Measurements from ENCODE around the gene NRARP. TPM values are rescaled to one million over a fixed set of nuclear protein-coding genes. Genes with fewer than 3 reads are reported as not detected.
A peak's percentile ranks its signal among the peaks of the same experiment; 100 is the strongest.

Gene NRARP
- total RNA-seq, 1 donor from 2014 or later = 9.9 TPM

DNA sequence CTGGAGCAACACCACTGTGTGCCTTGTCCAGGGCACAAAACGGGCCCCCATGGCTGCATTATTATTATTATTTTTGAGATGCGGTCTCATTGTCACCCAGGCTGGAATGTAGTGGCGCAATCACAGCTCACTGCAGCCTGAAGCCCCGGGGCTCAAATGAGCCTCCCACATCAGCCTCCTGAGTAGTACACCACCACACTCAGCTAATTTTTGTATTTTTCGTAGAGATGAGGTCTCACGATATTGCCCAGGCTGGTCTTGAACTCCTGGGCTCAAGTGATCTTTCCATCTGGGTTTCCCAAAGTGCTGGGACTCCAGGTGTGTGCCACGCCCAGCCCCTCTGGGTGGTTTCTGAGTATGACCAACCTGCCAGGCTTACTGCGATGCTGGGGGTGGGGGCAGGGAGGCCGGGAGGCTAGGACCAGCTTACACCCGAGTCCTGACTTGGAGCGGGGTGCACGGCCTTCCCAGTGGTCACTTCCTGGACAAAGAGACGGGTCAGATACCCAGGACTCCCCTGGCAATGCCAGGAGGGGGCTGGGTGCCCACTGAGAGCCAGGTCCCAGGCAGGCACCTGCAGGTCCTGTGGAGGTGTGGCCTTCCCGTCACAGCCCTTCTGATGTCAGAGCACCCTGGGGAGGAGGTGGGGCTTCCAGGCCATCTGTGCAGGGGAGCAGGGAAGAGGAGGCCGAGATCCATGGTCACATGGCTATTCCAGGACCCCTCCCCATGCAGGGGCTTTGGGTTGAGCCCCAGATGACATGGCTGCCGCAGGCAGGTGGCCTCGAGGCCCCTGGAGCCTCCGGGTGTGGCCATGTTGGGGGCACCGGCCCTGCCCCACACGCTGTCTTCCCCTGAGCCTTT, 8.3 kb upstream of the NRARP start:
- DNase-seq = no peak

DNA sequence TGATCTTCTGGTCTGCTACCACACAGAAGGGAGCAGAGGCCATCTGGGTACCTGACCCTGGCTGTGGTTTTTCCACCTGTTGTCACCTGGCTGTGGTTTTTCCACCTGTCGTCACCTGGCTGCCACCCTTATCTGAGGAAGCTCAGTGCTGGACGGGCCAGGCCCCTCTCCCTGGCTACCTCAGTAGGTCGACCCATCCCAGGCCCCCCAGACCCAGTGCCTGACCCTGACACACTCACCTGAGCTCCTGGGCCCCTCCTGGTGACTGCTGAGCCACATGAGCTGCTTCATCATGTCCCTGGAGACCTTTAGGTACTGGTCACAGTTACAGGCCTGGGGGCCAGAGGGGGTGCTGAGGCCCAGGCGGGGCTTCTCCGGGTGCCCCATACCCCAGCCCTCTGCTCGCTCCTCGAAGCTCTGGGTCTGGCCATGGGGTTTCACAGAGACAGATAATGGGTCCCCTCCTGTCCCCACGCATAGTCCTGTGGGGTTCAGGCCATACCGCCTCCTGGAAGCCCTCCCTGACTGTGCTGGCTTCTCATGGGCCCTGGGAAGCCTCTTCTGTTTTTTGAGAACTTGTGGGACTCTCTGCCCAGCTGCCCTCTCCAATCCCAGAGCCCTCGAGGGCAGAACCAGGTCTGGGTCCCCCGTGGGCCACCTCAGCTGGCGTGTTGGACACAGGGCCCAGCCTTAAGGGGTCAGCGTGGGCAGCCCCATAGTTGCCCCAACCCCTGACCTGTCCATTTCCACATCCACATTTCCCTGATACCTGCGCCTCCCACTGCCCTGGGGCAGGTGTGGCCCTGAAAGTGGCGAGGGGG, 7.5 kb upstream of the NRARP start:
- no peak for DNase-seq

DNA sequence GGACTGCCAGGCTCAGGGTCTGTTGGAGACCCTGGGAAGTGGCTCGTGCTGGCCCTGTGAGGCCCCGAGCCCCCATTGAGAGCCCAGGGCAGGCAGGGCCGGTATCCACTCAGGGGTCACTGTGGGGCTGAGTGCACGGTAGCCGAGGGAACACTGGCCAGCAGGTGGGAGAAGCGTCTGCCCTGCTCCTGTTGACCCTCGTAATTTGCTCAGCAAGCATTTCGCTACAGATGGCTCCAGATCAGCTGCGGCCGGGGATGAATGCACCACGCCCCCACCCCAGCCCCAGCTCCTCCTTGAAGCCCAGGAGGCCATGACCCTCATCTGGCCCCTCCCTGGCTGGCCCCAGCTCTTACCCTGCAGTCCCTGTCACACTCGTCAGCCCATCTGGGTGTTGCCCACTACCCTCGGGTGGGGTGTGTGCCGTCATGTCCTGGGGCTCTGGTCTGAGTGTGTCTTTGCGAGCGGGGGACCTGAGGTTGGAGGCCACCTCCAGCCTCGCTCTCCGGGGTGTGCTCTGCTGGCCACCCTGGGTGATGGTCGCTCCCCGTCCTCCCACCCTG, 6.1 kb upstream of the NRARP start:
- no peak for DNase-seq

DNA sequence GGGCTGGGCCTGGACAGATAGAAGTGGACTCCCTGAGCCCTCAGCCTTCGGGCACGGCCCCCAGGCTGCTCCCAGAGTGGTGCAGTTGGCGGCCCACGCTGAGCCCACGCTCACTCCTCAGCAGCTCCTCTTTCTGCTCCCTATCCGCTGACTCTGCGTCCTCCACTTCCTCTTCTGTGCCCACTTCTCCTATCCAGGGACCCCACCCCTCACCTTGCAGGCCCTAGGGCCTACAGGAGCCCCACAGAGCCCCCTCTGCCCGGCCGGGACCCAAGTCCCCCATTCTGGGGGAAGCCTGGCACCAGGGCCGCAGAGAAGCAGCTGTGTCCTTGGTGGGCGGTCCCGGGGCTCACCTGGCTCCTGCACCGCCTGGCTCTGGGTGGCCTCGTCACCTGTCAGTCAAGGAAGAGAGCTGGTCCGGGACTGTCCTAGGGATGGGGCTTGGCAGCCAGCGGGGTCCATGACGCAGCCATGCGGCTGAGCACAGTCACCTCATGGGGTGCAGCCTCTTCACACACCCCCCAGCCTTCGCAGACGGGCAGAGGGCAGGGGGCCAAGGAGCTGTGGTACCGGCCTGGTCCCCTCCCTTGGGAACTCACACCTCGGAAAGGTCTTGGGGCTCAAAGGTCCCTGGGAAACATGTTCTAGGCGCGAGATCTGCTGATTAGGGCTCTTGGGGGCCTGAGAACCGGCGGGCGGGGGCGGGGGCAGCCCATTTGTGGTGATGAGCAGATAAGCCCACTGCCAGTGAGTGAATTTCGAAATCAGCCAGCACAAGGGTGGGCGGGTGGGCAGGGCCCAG, 5.4 kb upstream of the NRARP start:
- DNase-seq = no peak

DNA sequence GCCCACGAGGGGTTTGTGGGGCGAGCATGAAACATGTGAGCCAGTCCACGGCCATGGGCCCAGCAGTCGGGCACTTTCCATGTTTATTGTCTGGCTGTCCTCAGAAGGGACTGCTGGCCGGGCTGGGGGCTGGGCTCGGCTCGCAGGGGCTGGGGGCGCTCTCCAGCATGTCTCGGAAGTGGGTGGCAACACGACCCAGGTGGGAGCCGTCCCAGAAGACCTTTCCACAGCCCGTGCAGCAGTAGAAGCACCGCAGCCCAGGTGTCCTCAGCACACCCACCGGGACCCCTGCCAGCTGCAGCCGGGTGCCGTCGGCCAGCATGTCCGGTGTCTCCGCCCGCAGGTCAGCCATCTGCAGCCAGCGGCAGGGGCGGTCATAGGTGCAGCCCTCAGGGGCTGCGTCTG, 4.8 kb upstream of the NRARP start:
- DNase-seq = no peak

DNA sequence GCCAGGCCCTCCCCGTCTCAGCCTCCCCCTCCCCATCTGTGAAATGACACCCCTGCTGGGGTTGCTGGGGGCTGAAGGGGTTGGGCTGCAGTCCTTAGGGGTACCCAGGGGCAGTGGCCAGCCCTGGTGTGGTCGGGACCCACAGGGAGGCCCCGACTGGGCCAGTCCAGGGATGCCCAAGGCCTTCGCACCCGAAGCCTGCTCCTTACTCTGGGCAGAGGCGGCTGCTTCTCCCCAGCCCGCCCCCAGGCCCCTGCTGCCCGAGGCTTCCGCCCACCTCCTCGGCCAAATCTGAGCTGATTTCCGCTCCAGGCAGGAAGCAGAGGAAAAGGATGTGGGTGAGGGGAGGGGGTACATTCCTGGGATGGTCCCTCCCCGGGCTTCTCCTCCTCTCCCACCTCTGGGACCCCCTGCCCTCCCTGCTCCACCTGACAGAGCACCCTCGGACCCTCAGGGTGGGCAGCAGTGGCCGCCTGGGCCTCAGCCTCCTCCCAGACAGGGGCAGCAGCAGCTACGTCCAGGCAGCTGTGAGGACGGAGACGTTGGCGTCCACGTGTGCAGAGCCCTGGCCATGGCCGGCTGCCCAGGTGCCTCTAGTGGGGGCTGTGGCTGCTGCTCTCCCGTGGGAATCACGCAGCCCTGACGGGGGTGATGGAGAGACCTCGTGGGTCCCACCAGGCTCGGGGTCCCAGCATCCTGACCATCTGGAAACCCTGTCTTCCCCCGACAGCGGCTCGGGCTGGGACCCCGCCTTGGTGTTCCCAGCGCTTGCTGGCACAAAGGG, 4.2 kb upstream of the NRARP start:
- DNase-seq = no peak

DNA sequence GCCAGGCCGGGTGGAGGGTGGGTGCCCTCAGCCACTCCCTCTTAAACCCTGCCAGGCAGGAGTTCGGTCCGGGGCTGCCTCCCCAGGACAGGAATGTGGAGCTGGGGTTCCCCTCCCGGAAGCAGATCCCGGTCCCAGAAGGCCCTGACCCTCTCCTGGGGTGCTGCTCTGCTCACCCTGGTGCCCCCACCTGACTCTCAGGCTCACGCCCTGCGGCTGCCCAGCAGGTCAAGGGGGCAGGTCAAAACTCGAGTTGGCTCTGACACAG, 3.7 kb upstream of the NRARP start:
- DNase-seq = no peak

DNA sequence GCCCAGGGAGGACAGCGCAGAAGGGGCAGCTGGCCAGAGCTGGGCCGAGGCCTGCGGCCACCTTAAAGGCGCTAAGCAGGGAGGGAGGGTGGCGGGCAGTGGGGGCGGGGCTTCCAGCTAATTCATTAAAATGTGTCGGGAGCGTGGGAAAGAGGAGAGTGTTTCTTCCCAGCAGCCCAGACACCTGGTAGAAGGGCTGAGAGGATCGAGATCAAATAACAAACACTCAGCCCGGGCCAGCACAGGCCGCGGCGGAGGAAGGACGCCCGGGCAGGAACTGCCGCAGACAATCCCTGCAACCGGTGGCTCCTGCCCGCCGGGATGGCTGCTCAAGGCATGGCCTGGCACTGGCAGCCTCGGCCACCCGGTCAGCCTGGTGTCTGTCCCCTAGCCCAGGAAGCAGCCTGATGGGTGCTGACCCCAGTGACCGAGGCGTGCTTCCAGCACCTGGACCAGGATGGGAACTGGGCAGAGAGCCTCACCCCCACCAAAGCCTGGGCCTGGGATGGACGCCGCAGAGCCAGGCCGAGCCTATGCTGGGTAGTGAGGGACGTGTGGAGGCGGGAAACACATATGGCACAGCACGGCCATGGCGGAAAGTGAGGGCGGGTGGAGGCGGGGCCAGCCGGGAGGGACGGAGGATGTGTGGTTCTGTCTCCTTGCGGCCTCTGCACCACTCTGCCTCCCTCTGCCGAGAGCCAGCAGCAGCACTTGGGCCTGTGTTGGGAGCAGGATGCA, 3.2 kb upstream of the NRARP start:
- DNase-seq = peak; percentile 39

DNA sequence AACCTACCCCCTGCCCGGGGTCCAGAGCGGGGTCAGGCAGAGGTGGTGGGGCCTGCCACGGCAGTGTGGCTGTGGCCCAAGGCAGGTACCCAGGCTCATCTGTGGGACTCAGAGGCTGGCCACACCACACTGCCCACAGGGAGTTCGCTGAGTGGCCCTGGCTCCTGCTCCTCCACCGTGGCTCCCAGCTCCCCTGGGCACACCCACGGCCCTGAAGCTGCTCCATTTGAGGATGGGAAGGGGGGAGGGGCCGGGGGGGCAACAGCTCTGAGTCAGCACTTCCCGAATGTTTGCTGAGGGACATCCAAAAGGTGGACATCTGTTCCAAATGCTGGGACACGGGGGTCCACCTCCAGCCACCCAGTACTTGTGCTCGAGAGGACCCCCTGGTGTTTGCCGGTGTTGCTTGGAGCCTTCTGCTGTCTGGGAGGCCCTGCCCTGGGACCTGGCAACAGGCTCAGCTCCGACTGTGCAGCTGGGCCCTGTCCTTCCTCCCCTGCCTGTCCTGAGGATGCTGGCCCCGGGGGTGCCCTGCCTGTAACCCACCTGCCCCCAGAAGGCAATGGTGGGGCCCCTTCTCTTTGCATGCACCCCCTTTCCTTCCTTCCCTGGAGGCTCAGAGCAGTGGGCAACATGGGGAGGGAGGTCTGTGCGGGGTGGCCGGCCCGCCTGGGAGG, 2.5 kb upstream of the NRARP start:
- DNase-seq = no peak

DNA sequence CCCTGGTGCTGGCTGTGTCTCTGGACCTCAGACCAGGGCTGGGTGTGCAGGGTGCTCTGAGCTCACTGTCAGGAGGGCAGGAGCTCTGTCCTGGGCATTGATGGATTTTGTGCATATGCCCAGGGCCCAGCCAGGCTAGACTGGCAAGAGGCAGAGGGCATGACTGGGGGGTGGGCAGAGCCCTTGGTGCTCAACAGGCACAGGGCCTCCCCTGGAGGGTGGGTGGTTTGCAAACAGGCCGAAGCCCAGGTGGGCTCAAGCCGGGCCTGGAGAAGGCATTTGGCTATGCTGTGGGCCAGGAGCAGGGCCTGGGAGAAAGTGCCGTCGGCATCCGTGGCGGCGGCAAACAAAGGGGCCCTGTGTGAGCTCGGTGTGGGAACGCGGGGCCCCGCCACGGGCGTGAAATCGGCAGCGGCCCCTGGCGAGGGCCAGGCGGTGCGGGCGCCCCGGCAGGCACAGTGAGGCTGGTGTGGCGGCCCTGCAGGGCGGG, 1.9 kb upstream of the NRARP start:
- no peak for DNase-seq

DNA sequence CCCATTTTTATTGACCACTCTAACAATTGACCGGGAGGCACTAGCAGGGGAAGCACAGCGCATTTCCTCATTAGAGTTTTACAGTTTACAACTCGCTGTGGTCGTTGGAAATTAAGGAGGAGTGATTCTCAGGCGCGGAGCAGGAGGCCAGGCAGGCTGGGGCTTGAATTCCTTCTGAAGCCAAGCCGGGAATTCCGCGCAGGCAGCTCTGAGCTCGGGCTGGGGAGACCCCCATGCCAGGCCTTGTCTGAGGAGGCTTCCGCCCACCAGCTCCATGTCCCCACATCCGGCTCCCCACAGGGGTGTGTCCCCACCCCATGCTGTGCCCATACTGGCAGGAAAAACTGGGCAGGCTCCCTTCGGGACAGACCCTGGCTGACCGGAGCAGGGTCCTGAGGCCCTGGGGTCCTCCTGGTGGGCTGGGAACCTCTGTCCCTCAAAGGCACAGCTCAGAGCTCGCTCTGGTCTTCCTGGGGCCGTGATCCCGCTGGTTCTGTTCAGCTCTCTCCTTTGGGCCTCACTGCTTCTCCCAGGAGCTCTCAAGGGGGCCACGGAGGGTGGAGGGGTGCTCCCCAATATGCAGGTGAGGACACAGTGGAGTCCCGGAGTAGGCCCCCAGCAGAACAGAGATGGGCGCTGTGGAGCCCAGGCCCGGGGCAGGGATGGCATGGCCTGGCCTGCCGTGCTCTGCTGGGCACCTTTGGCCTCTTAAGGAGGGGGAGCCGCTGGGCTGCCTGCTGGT, 1.3 kb upstream of the NRARP start:
- no peak for DNase-seq

DNA sequence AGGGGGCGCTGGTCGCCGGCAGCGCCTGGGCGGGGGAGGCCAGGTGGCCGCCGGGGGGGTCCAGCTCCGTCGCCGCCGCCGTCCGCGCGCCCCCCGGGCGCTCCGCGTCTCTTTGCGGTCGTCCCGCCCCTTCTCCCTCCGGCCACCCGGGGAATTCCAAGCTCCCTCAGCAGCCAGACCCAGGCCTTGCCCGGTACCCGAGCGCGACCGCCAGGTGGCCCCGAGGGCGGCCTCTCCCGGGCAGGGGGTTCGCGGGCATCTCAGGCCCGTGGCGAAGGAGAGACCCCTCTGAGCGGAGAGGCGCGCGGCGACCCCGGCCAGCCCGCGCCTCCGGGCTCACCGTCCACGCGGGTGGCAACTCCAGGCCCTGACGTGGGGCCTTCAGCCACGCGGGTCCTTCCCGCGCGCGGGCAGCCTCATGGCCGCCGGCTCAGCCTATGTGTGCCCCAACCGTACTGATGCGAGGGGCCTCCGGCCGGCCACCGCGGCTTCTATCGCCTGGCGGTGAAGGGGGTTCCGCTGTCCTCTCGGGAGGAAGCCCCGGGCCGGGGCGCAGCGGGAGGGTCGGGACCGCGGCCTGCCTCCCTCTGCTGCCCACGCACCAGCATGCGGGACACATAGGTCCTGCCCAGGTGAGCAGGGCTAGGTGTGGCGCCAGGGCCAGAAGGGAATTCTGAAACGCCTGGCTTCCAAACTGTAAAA, 529 bp upstream of the NRARP start:
- no peak for DNase-seq

DNA sequence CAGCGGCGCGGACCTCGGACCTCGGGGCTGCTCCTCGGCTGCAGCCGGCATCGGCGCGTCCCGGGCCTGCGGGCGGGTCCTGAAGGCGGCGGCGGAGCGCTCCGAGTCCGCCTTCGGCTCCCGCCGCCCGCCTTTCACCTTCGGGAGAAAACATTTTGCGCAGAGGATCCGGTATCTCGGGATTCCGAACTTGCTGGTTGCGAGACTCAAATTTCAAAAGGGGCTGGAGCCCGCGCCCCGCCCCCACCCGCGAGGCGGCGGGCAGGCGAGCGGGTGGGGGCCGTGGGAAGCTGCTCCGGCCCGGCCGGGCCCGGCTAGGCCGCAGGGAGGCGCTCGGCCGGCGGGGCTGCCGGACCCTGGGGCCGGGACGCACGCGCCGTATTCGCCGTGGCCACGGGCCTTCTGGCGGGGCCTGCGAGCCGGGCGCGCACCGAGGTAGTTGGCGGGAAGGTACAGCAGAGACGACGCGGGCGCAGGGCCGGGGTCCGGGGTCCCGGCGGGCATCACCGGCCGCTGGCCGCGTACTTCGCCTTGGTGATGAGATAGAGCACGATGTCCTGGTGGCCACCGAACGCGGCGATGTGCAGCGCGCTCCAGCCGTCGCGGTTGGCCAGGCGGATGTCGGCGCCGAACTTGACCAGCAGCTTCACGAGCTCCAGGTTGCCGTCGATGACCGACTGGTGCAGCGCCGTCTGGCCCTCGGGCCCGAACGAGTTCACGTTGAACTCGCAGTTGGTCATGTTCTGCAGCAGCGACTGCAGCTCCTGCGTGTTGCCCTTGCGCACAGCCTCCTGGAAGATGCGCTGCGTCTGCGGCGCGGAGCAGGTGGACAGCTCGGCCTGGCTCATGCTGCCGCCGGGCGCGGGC, 757 bp downstream of the NRARP start:
- DNase-seq = no peak

DNA sequence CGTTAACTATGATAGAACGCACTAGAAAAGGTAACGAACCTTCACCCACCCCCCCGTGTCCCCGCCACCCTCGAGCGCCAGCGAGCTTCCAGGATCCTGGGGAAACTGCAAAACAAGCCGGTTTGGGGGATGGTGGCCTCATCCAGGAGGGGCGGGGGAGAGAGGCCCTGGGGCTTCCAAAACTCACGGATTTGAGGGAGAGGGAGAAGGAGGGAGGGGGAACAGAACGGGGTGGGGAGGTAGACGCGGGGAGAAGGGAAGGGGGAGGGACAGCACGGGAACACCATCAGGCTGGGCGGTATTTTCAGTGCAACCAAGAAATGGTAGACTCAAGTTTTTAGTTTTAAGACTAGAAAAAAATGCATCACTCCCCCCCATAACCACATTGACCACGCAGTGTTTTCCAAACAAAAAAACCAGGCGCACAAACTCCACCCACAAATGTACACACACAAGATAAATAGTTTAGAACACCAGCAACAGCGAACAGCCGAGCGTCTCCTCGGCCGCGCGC, 1.4 kb downstream of the NRARP start:
- DNase-seq = no peak

DNA sequence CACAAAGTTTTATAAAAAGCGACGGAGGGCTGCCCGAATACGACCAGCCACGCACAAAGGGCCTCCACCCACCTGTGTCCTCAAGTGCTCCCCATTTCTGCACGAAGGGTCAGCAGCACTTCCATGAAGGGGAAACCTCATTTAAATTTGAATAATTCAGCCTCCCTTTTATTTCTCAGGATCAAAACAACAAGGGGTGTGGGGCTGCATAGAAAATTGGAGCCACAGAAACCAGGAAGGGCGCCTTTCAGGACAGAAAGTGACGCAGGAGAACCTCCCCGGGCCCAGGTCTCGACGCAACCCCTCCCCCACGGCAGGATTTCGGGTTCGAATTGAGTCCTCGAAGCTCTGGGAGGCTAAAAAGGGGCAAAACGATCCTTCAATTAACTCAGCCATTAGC, 2.1 kb downstream of the NRARP start:
- no peak for DNase-seq

DNA sequence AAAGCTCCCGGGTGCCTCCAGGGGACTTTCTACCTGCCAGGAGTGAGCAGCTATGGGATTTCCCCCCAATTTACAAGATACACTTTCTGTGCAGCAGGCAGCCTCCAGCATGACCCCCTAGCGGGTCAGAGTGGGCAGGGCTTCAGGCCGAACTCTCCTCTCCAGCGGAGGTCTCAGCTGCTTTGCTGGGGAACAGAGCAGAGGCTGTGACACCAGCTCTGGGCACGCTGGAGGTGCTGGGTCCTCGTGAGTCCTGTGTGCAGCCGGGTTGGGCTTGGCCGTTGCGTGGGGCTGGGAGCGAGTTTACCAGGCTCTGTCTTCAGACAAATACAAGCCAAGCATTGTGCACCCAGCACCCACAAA, 2.9 kb downstream of the NRARP start:
- DNase-seq = no peak

DNA sequence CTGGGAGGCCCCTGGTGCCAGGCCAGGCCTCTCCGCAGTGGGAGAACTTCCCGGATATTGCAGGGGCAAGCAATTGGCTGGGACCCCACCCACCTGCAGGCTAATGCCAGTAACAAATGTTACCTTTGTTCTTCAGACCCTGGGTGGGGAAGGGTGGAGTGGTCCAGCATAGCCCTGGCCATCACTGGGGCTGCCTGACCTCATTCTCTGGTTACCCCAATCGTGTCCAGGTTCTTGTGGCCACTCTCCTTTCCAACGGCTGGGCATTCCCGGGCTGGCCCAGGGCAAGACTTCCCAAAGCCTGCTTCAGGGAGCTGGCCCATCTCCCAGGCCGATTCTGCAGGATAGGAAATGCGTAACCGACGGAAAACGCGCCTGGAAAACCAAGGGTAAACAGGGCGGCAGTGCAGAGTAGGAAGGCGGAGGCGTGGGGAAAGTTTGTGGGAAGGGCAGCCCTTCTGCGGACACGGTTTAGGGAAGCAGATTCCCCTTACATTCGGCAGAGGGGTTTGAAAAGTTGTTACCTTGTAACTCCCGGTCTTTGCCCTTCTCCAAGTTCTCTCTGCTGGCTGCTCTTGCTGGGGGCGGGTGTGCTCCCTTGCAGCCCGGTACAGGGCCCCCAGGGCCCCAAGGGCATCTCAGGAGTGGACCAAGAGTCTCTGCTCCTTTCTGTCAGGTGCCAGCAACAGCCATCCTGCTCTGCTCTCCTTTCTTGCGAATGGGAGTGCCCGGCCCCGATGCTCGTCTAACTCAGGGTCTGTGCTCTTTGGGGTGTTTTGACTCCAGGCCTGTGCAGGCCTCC, 3.5 kb downstream of the NRARP start:
- no peak for DNase-seq

All from skin of body (tissue), 2 donors.